Measurements from ENCODE around the gene LMX1A. TPM values are rescaled to one million over a fixed set of nuclear protein-coding genes. Genes with fewer than 3 reads are reported as not detected.

The LMX1A gene
- total RNA-seq, 1 experiment from 2014 or later = not detected

- no peak overlapping the region for H3K27ac Mint-ChIP-seq (ENCODE audit: low read depth, unreplicated experiment)
- intact Hi-C loops (cut with micrococcal nuclease) = no loop called here
- CTCF ChIA-PET = interaction anchor here (0.6 to 8.9 kb wide), 14 partner anchors 16 to 144 kb away, joined by 3 to 75 read pairs (median 4); no protein-coding TSS in a partner anchor
- DNase-seq (ENCODE audit: unreplicated experiment) = no peak
- POLR2A ChIA-PET = no interaction called here
- H3K4me1 Mint-ChIP-seq (ENCODE audit: insufficient read depth, unreplicated experiment) = no peaks in the 10 kb centered on the region
- H3K9me3 Mint-ChIP-seq (ENCODE audit: unreplicated experiment) = no peaks in the 10 kb centered on the region
- no peak overlapping the region for H3K4me3 Mint-ChIP-seq (ENCODE audit: unreplicated experiment)
- no peaks in the 10 kb centered on the region for H3K36me3 Mint-ChIP-seq (ENCODE audit: insufficient read depth, unreplicated experiment)
- TF ChIP-seq, protein P1, sequence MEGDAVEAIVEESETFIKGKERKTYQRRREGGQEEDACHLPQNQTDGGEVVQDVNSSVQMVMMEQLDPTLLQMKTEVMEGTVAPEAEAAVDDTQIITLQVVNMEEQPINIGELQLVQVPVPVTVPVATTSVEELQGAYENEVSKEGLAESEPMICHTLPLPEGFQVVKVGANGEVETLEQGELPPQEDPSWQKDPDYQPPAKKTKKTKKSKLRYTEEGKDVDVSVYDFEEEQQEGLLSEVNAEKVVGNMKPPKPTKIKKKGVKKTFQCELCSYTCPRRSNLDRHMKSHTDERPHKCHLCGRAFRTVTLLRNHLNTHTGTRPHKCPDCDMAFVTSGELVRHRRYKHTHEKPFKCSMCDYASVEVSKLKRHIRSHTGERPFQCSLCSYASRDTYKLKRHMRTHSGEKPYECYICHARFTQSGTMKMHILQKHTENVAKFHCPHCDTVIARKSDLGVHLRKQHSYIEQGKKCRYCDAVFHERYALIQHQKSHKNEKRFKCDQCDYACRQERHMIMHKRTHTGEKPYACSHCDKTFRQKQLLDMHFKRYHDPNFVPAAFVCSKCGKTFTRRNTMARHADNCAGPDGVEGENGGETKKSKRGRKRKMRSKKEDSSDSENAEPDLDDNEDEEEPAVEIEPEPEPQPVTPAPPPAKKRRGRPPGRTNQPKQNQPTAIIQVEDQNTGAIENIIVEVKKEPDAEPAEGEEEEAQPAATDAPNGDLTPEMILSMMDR (IDR thresholded peaks at IDR 0.05; ENCODE audit: unreplicated experiment) = no peak
- H3K27me3 Mint-ChIP-seq (ENCODE audit: insufficient read depth, unreplicated experiment) = no peaks in the 10 kb centered on the region
- no TSS peak for BruUV-seq (replicated peaks)
Observed at GRCh38 chr1:165289556-165289955, 67.0 kb downstream of the LMX1A start.

DNA sequence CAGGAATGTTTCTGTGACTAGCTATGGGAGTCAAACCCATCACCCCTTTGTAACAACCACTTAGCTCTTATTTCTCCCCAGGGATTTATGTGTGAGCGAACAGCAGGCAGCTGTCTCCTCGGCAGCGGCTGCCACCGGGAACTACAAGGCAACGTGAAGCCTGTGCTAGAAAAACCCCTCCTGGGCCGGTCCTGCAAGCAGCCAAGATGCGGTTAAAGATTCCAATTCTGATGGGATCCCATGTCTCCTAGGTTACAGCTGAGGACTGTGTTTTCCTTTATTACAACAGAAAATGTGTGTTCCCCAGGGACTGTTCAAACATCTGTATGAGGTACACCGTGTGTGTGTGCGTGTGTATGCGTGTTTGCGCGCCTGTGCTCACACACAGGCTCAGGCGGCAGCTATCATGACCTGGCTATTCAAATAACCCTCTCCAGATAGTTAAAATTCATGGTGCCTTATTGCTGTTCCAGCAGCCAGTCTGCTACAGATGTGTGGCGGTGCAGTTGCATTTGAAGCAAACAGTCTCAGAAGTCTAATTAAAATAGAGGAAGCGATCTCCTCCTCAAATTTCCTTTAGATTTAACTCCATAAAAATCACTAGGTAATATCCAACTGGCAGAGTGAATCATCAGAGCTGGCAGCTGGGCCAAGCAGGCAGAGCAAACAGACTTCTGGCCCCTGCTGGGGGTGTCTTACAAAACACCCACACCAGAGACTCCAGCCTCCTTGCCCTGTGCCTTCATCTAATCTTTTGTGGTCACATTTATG, 68.0 kb downstream of the LMX1A start:
- Mint-ChIP-seq H3K4me1 (ENCODE audit: insufficient read depth, unreplicated experiment) (no peaks in the 10 kb centered on the region), H3K36me3 (ENCODE audit: insufficient read depth, unreplicated experiment) (no peaks in the 10 kb centered on the region), H3K27me3 (ENCODE audit: insufficient read depth, unreplicated experiment) (peaks cover 10% of the 10 kb centered on the region), H3K9me3 (ENCODE audit: unreplicated experiment) (no peaks in the 10 kb centered on the region), H3K4me3 (ENCODE audit: unreplicated experiment) (no peak overlapping the region), H3K27ac (ENCODE audit: low read depth, unreplicated experiment) (no peak overlapping the region)
- ChIA-PET POLR2A (no interaction called here), CTCF (interaction anchor here (0.5 to 8.9 kb wide), 16 partner anchors 9 to 175 kb away, joined by 3 to 75 read pairs (median 3); no protein-coding TSS in a partner anchor)
- TF ChIP-seq, protein P1 (IDR thresholded peaks at IDR 0.05; ENCODE audit: unreplicated experiment) = no peak
- DNase-seq (ENCODE audit: unreplicated experiment) = peak; percentile 64
- intact Hi-C loops (cut with micrococcal nuclease) = no loop called here
- no TSS peak for BruUV-seq (replicated peaks)

DNA sequence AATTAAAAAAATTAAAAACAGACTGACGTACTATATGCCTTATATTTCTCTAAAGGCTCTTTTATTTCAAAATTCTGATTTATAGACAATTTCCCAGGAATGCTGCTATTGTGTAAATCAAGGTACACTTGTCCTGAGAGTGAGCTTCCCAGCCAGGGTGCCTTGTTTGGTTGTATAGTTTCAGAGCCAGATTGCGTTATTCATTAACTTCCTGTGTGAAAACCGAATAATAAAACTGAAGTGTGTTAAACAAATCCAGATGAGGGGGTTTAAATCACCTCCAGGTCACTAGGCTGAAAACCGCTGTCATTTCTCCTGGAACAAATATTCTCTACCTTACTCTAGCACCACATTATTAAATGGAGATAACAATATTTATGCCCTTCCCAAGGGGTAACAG, 68.7 kb downstream of the LMX1A start:
- BruUV-seq (replicated peaks) = no TSS peak
- Mint-ChIP-seq H3K27me3 (ENCODE audit: insufficient read depth, unreplicated experiment) (peaks cover 17% of the 10 kb centered on the region), H3K4me3 (ENCODE audit: unreplicated experiment) (no peak overlapping the region), H3K9me3 (ENCODE audit: unreplicated experiment) (no peaks in the 10 kb centered on the region), H3K4me1 (ENCODE audit: insufficient read depth, unreplicated experiment) (no peaks in the 10 kb centered on the region), H3K36me3 (ENCODE audit: insufficient read depth, unreplicated experiment) (no peaks in the 10 kb centered on the region), H3K27ac (ENCODE audit: low read depth, unreplicated experiment) (no peak overlapping the region)
- POLR2A ChIA-PET = no interaction called here
- TF ChIP-seq, protein P1 (IDR thresholded peaks at IDR 0.05; ENCODE audit: unreplicated experiment) = no peak
- CTCF ChIA-PET = interaction anchor here (0.6 to 8.9 kb wide), 10 partner anchors 9 to 1916 kb away, joined by 3 to 75 read pairs (median 4); no protein-coding TSS in a partner anchor
- intact Hi-C loops (cut with micrococcal nuclease) = no loop called here
- DNase-seq (ENCODE audit: unreplicated experiment) = no peak

GRCh38 chr1:165287329-165287728, 69.2 kb downstream of the LMX1A start:
- Mint-ChIP-seq H3K4me3 (ENCODE audit: unreplicated experiment) (no peak overlapping the region), H3K36me3 (ENCODE audit: insufficient read depth, unreplicated experiment) (no peaks in the 10 kb centered on the region), H3K27me3 (ENCODE audit: insufficient read depth, unreplicated experiment) (peaks cover 22% of the 10 kb centered on the region), H3K9me3 (ENCODE audit: unreplicated experiment) (no peaks in the 10 kb centered on the region), H3K27ac (ENCODE audit: low read depth, unreplicated experiment) (no peak overlapping the region), H3K4me1 (ENCODE audit: insufficient read depth, unreplicated experiment) (no peaks in the 10 kb centered on the region)
- CTCF ChIA-PET = interaction anchor here (0.6 to 8.9 kb wide), 8 partner anchors 10 to 1916 kb away, joined by 3 to 75 read pairs (median 4); no protein-coding TSS in a partner anchor
- peak; percentile 28 for DNase-seq (ENCODE audit: unreplicated experiment)
- POLR2A ChIA-PET = interaction anchor here (0.5 kb wide), 1 partner anchor 37 kb away, joined by 3 read pairs; no protein-coding TSS in a partner anchor
- BruUV-seq (replicated peaks) = no TSS peak
- intact Hi-C loops (cut with micrococcal nuclease) = no loop called here
- TF ChIP-seq, protein P1 (IDR thresholded peaks at IDR 0.05; ENCODE audit: unreplicated experiment) = no peak
